ENCODE measurements around the gene GABPB1. TPM values are rescaled to one million over a fixed set of nuclear protein-coding genes. Genes with fewer than 3 reads are reported as not detected.

GABPB1 gene
- total RNA-seq, 2 donors from 2014 or later = 32.0 to 37.5 TPM

GRCh38 chr15:50246631-50247030 is 108.4 kb downstream of the GABPB1 start:
- no peak overlapping the region for H3K4me3 Mint-ChIP-seq
- Histone ChIP-seq H3K36me3 (ENCODE audit: control insufficient read depth, insufficient read depth, low read length) (no peaks in the 10 kb centered on the region), H3K9ac (ENCODE audit: extremely low read depth, low read length, poor library complexity, severe bottlenecking) (no peak overlapping the region), H3K9me3 (ENCODE audit: control insufficient read depth, low read length) (no peaks in the 10 kb centered on the region), H3K27me3 (ENCODE audit: control insufficient read depth, insufficient read depth, low read length, poor library complexity, severe bottlenecking) (peaks cover 8% of the 10 kb centered on the region), H3K27ac (ENCODE audit: low read depth, low read length) (no peak overlapping the region), H3K4me1 (ENCODE audit: control insufficient read depth, insufficient read depth, low read length) (no peaks in the 10 kb centered on the region), H3K4me3 (ENCODE audit: low read length) (no peak overlapping the region)
- H3K9me3 Mint-ChIP-seq = no peaks in the 10 kb centered on the region
- no peaks in the 10 kb centered on the region for H3K36me3 Mint-ChIP-seq (ENCODE audit: low read depth)
- TF ChIP-seq, protein P1, sequence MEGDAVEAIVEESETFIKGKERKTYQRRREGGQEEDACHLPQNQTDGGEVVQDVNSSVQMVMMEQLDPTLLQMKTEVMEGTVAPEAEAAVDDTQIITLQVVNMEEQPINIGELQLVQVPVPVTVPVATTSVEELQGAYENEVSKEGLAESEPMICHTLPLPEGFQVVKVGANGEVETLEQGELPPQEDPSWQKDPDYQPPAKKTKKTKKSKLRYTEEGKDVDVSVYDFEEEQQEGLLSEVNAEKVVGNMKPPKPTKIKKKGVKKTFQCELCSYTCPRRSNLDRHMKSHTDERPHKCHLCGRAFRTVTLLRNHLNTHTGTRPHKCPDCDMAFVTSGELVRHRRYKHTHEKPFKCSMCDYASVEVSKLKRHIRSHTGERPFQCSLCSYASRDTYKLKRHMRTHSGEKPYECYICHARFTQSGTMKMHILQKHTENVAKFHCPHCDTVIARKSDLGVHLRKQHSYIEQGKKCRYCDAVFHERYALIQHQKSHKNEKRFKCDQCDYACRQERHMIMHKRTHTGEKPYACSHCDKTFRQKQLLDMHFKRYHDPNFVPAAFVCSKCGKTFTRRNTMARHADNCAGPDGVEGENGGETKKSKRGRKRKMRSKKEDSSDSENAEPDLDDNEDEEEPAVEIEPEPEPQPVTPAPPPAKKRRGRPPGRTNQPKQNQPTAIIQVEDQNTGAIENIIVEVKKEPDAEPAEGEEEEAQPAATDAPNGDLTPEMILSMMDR (conservative IDR thresholded peaks at IDR 0.05) = no peak
- H3K4me1 Mint-ChIP-seq = no peaks in the 10 kb centered on the region
- H3K27me3 Mint-ChIP-seq (ENCODE audit: insufficient read depth) = peaks cover 6% of the 10 kb centered on the region
- H3K27ac Mint-ChIP-seq = no peak overlapping the region
- peak; percentile 26 for DNase-seq
- WGBS, 2 experiments (ENCODE audit: insufficient coverage in 1 of 2, insufficient read length in 1 of 2) = 89 to 96% methylated on average over 1 to 2 of the region's 2 CpGs

- H3K4me3 ChIP-seq (ENCODE audit: low read length) = no peak overlapping the region
- H3K9ac ChIP-seq (ENCODE audit: extremely low read depth, low read length, poor library complexity, severe bottlenecking) = no peak overlapping the region
- H3K36me3 ChIP-seq (ENCODE audit: control insufficient read depth, insufficient read depth, low read length) = no peaks in the 10 kb centered on the region
- no peaks in the 10 kb centered on the region for H3K4me1 ChIP-seq (ENCODE audit: control insufficient read depth, insufficient read depth, low read length)
- TF ChIP-seq, protein P1 (conservative IDR thresholded peaks at IDR 0.05) = no peak
- Mint-ChIP-seq H3K27ac (no peak overlapping the region), H3K36me3 (ENCODE audit: low read depth) (no peaks in the 10 kb centered on the region), H3K4me3 (no peak overlapping the region), H3K4me1 (peaks cover 5% of the 10 kb centered on the region), H3K27me3 (ENCODE audit: insufficient read depth) (no peaks in the 10 kb centered on the region), H3K9me3 (no peaks in the 10 kb centered on the region)
- no peak overlapping the region for H3K27ac ChIP-seq (ENCODE audit: low read depth, low read length)
- H3K27me3 ChIP-seq (ENCODE audit: control insufficient read depth, insufficient read depth, low read length, poor library complexity, severe bottlenecking) = peaks cover 7% of the 10 kb centered on the region
- peak; percentile 20 for DNase-seq
- no peaks in the 10 kb centered on the region for H3K9me3 ChIP-seq (ENCODE audit: control insufficient read depth, low read length)
- WGBS, 2 experiments (ENCODE audit: insufficient coverage in 1 of 2, insufficient read length in 1 of 2) = 83 to 95% methylated on average over 2 of the region's 2 CpGs
Measured at GRCh38 chr15:50244959-50245624, 109.9 kb downstream of the GABPB1 start.

GRCh38 chr15:50244153-50244552 is 110.8 kb downstream of the GABPB1 start:
- H3K9me3 Mint-ChIP-seq = no peaks in the 10 kb centered on the region
- Histone ChIP-seq H3K27me3 (ENCODE audit: control insufficient read depth, insufficient read depth, low read length, poor library complexity, severe bottlenecking) (no peaks in the 10 kb centered on the region), H3K9me3 (ENCODE audit: control insufficient read depth, low read length) (no peaks in the 10 kb centered on the region), H3K4me1 (ENCODE audit: control insufficient read depth, insufficient read depth, low read length) (no peaks in the 10 kb centered on the region), H3K36me3 (ENCODE audit: control insufficient read depth, insufficient read depth, low read length) (no peaks in the 10 kb centered on the region), H3K4me3 (ENCODE audit: low read length) (no peak overlapping the region), H3K27ac (ENCODE audit: low read depth, low read length) (no peak overlapping the region), H3K9ac (ENCODE audit: extremely low read depth, low read length, poor library complexity, severe bottlenecking) (no peak overlapping the region)
- no peaks in the 10 kb centered on the region for H3K27me3 Mint-ChIP-seq (ENCODE audit: insufficient read depth)
- H3K36me3 Mint-ChIP-seq (ENCODE audit: low read depth) = no peaks in the 10 kb centered on the region
- WGBS, 2 experiments (ENCODE audit: insufficient coverage in 1 of 2, insufficient read length in 1 of 2) = 85 to 100% methylated on average over 1 of the region's 1 CpG
- TF ChIP-seq, protein P1 (conservative IDR thresholded peaks at IDR 0.05) = no peak
- no peak for DNase-seq
- H3K4me3 Mint-ChIP-seq = no peak overlapping the region
- no peak overlapping the region for H3K27ac Mint-ChIP-seq
- H3K4me1 Mint-ChIP-seq = peaks cover 5% of the 10 kb centered on the region

Data from endodermal cell (in vitro differentiated cells).